Ishikawa (cell line): ENCODE measurements around the gene WNK2.

Experiments
- CEBPB ChIP-seq: IDR thresholded peaks from 2 replicates; pipeline ENCODE4 v1.6.1; 2012
- CREB1 ChIP-seq: IDR thresholded peaks from 2 replicates; pipeline ENCODE4 v1.6.1; 2012; ENCODE audit warnings: low read depth
- EGR1 ChIP-seq: IDR thresholded peaks from 2 replicates; pipeline ENCODE4 v1.6.1; 2012
- EP300 ChIP-seq: IDR thresholded peaks from 2 replicates; pipeline ENCODE4 v1.6.1; 2012; ENCODE audit warnings: borderline replicate concordance
- FOXM1 ChIP-seq: IDR thresholded peaks from 2 replicates; pipeline ENCODE4 v1.6.1; 2012; ENCODE audit warnings: low read depth, borderline replicate concordance
- MAX ChIP-seq: IDR thresholded peaks from 2 replicates; pipeline ENCODE4 v1.6.1; 2012
- NFIC ChIP-seq: IDR thresholded peaks from 2 replicates; pipeline ENCODE4 v1.6.1; 2012
- RAD21 ChIP-seq: IDR thresholded peaks from 2 replicates; pipeline ENCODE4 v1.6.1; 2012; ENCODE audit warnings: low read depth
- REST ChIP-seq: IDR thresholded peaks from 2 replicates; pipeline ENCODE4 v1.6.1; 2012; ENCODE audit warnings: low read depth, mild to moderate bottlenecking
- TAF1 ChIP-seq: IDR thresholded peaks from 2 replicates; pipeline ENCODE4 v1.6.1; 2012; ENCODE audit warnings: low read depth, mild to moderate bottlenecking
- TCF12 ChIP-seq: IDR thresholded peaks from 2 replicates; pipeline ENCODE4 v1.6.1; 2012; ENCODE audit warnings: low read depth
- TEAD4 ChIP-seq: IDR thresholded peaks from 2 replicates; pipeline ENCODE4 v1.6.1; 2012
- USF1 ChIP-seq: IDR thresholded peaks from 2 replicates; pipeline ENCODE4 v1.6.1; 2012
- YY1 ChIP-seq: IDR thresholded peaks from 2 replicates; pipeline ENCODE4 v1.6.1; 2012; ENCODE audit warnings: low read depth
- ZBTB7A ChIP-seq: IDR thresholded peaks from 2 replicates; pipeline ENCODE4 v1.6.1; 2012; ENCODE audit warnings: low read depth

The WNK2 gene

GRCh38 chr9:93329629-93330280 is 145.8 kb downstream of the WNK2 start:
- TF ChIP-seq EGR1 = no peak
- TF ChIP-seq TEAD4 = 0 out of 2 replicates have a peak, but pooled peaks have one; percentile 11
- TF ChIP-seq CEBPB = peak; percentile 82
- no peak for TF ChIP-seq CREB1

GRCh38 chr9:93332317-93332716 is 148.4 kb downstream of the WNK2 start:
- TF ChIP-seq TAF1 (no peak), CEBPB (no peak), USF1 (no peak), TEAD4 (no peak)

- no peak for TF ChIP-seq FOXM1
- TF ChIP-seq EGR1 = no peak
- no peak for TF ChIP-seq MAX
- TF ChIP-seq TAF1 = no peak
- TF ChIP-seq USF1 = no peak
- no peak for TF ChIP-seq TEAD4
- TF ChIP-seq CREB1 = no peak
- TF ChIP-seq CEBPB = no peak
- no peak for TF ChIP-seq YY1
- no peak for TF ChIP-seq RAD21
- no peak for TF ChIP-seq NFIC
- no peak for TF ChIP-seq REST
- TF ChIP-seq EP300 = no peak
- no peak for TF ChIP-seq TCF12
- TF ChIP-seq ZBTB7A = no peak
Observed at GRCh38 chr9:93336720-93337119, 152.8 kb downstream of the WNK2 start.

- TF ChIP-seq CEBPB = no peak
- no peak for TF ChIP-seq RAD21
- TF ChIP-seq TEAD4 = no peak
- no peak for TF ChIP-seq EGR1
- no peak for TF ChIP-seq CREB1
- no peak for TF ChIP-seq EP300
- TF ChIP-seq USF1 = no peak
- TF ChIP-seq ZBTB7A = no peak
- no peak for TF ChIP-seq NFIC
- TF ChIP-seq TCF12 = no peak
- TF ChIP-seq MAX = no peak
- no peak for TF ChIP-seq FOXM1
- no peak for TF ChIP-seq TAF1
- no peak for TF ChIP-seq YY1
- no peak for TF ChIP-seq REST
Observed at GRCh38 chr9:93340091-93340490, 156.2 kb downstream of the WNK2 start.

GRCh38 chr9:93342428-93342827 is 158.5 kb downstream of the WNK2 start:
- TF ChIP-seq EP300 (peak; percentile 16; the same call in 1 of the 2 replicates), NFIC (peak; percentile 54), MAX (peak; percentile 95)

GRCh38 chr9:93343663-93344062 is 159.7 kb downstream of the WNK2 start:
- TF ChIP-seq TCF12 (no peak), EGR1 (no peak), FOXM1 (no peak)
